T-helper 1 cell (primary cell): ENCODE results near the gene GPR137.
"Not testable (repeated sequence)": the region's sequence is repeated elsewhere in the genome, so short reads cannot be mapped to it uniquely, and the experiment has no call there.

Source experiments
- DNase-seq, 5 donors: peaks; one replicate each; pipeline ENCODE4 v3.0.0-alpha.2; 2012 to 2020

Gene GPR137

GRCh38 chr11:64321026-64321425 is 35.4 kb downstream of the GPR137 start:
- DNase-seq = no peak

GRCh38 chr11:64321533-64321932 is 35.9 kb downstream of the GPR137 start:
- no peak for DNase-seq

GRCh38 chr11:64322925-64323260 is 37.2 kb downstream of the GPR137 start:
- DNase-seq = no peak

GRCh38 chr11:64323373-64323772 is 37.7 kb downstream of the GPR137 start:
- no peak for DNase-seq

- not testable (repeated sequence) for DNase-seq
Observed at GRCh38 chr11:64323984-64324383, 38.3 kb downstream of the GPR137 start.

GRCh38 chr11:64324692-64325469 is 39.2 kb downstream of the GPR137 start:
- DNase-seq = no peak

- no peak for DNase-seq
Observed at GRCh38 chr11:64327375-64327774, 41.7 kb downstream of the GPR137 start.

GRCh38 chr11:64327993-64328392 is 42.3 kb downstream of the GPR137 start:
- DNase-seq = no peak

- no peak for DNase-seq
Observed at GRCh38 chr11:64330888-64331287, 45.2 kb downstream of the GPR137 start.

GRCh38 chr11:64331569-64332371 is 46.1 kb downstream of the GPR137 start:
- DNase-seq = peak in 4 of 5 donors; percentile 43 to 86 (median 46)

GRCh38 chr11:64333556-64333955 is 47.9 kb downstream of the GPR137 start:
- no peak for DNase-seq

GRCh38 chr11:64334764-64335735 is 49.4 kb downstream of the GPR137 start:
- DNase-seq = no peak

- DNase-seq = no peak
Observed at GRCh38 chr11:64337538-64338249, 52.0 kb downstream of the GPR137 start.

GRCh38 chr11:64338716-64339115 is 53.1 kb downstream of the GPR137 start:
- no peak for DNase-seq
